ENCODE measurements around the gene SH3GL1. TPM values are rescaled to one million over a fixed set of nuclear protein-coding genes. Genes with fewer than 3 reads are reported as not detected.

The SH3GL1 gene
- polyA plus RNA-seq, 1 of the 3 experiments (the other 2 are of a cell fraction): 82.8 TPM

- Histone ChIP-seq H3K9me3 (no peaks in the 10 kb centered on the region), H4K20me1 (ENCODE audit: insufficient read depth) (no peaks in the 10 kb centered on the region), H3K9me2 (no peaks in the 10 kb centered on the region), H3K4me1 (ENCODE audit: control insufficient read depth in 1 of 2, insufficient read depth in 2 of 2, low read depth in 1 of 2, low read length in 1 of 2) (peaks cover 0 to 5% of the 10 kb centered on the region in 2 experiments; a peak in 1 of 4 replicates), H3K27me3 (ENCODE audit: insufficient read depth) (no peaks in the 10 kb centered on the region), H3K79me2 (ENCODE audit: insufficient read depth) (no peaks in the 10 kb centered on the region), H3K27ac (ENCODE audit: low read depth in 2 of 2, low read length in 1 of 2) (no peak within 1 kb of the TSS), H3K36me3 (replicated peaks in 1 of 2; ENCODE audit: control insufficient read depth in 1 of 2, insufficient read depth in 2 of 2, low read length in 1 of 2) (no peaks in the 10 kb centered on the region), H3K4me2 (no peak within 1 kb of the TSS), H2AFZ (ENCODE audit: low read depth) (no peak within 1 kb of the TSS), H3K4me3 (ENCODE audit: low read depth in 2 of 2, low read length in 1 of 2) (no peak within 1 kb of the TSS), H3F3A (replicated peaks; ENCODE audit: insufficient read depth) (no peaks in the 10 kb centered on the region), H3K9ac (no peak within 1 kb of the TSS)
- TF ChIP-seq TCF12 (IDR thresholded peaks at IDR 0.05): no peak
- TF ChIP-seq FOXJ3 (CRISPR knock-in tag; IDR thresholded peaks at IDR 0.05): no peak
- TF ChIP-seq JUND (IDR thresholded peaks at IDR 0.05): no peak
- TF ChIP-seq FOXM1 (IDR thresholded peaks at IDR 0.05; ENCODE audit: low read depth): no peak
- no peak for TF ChIP-seq RFX5 (IDR thresholded peaks at IDR 0.05; ENCODE audit: low read length)
- TF ChIP-seq POLR2AphosphoS5 (IDR thresholded peaks at IDR 0.05; ENCODE audit: low read depth, low read length): no peak
- TF ChIP-seq ELF1 (IDR thresholded peaks at IDR 0.05): no peak
- no peak for TF ChIP-seq MXI1 (IDR thresholded peaks at IDR 0.05; ENCODE audit: low read depth, low read length)
- TF ChIP-seq MEF2A (IDR thresholded peaks at IDR 0.05; ENCODE audit: borderline replicate concordance, low read depth): no peak
- no peak for TF ChIP-seq TEAD4 (IDR thresholded peaks at IDR 0.05; ENCODE audit: borderline replicate concordance, insufficient read depth)
- TF ChIP-seq SMC3 (IDR thresholded peaks at IDR 0.05; ENCODE audit: low read depth, low read length): no peak
- no peak for TF ChIP-seq ZBTB33 (IDR thresholded peaks at IDR 0.05; ENCODE audit: borderline replicate concordance, low read depth)
- no peak for TF ChIP-seq GABPA (IDR thresholded peaks at IDR 0.05; ENCODE audit: low read depth)
- POLR2A ChIA-PET: no interaction called here
- CTCF ChIA-PET: interaction anchor here (0.6 to 2.0 kb wide), 4 partner anchors 14 to 270 kb away, joined by 3 to 9 read pairs (median 4); no protein-coding TSS in a partner anchor
- DNase-seq: no peak
- 87% methylated on average over 22 of the region's 27 CpGs for WGBS (ENCODE audit: low lambda C conversion rate)
These were observed 61.6 kb downstream of the SH3GL1 start, which contains the start of gene STAP2 for GRCh38 chr19:4338441-4339355. STAP2 (minus strand) TSS chr19:4338827; CDS start chr19:4338753, 74 bp downstream.

GRCh38 chr19:4337906-4338440 is 62.4 kb downstream of the SH3GL1 start:
- Histone ChIP-seq H3K27ac (ENCODE audit: low read depth in 2 of 2, low read length in 1 of 2) (no peak overlapping the region), H3K9me2 (no peaks in the 10 kb centered on the region), H3F3A (replicated peaks; ENCODE audit: insufficient read depth) (no peaks in the 10 kb centered on the region), H3K4me2 (no peak overlapping the region), H3K27me3 (ENCODE audit: insufficient read depth) (no peaks in the 10 kb centered on the region), H3K4me1 (ENCODE audit: control insufficient read depth in 1 of 2, insufficient read depth in 2 of 2, low read depth in 1 of 2, low read length in 1 of 2) (peaks cover 0 to 5% of the 10 kb centered on the region in 2 experiments; a peak in 1 of 4 replicates), H3K9ac (no peak overlapping the region), H4K20me1 (ENCODE audit: insufficient read depth) (no peaks in the 10 kb centered on the region), H3K4me3 (ENCODE audit: low read depth in 2 of 2, low read length in 1 of 2) (no peak overlapping the region), H2AFZ (ENCODE audit: low read depth) (no peak overlapping the region), H3K9me3 (no peaks in the 10 kb centered on the region), H3K36me3 (replicated peaks in 1 of 2; ENCODE audit: control insufficient read depth in 1 of 2, insufficient read depth in 2 of 2, low read length in 1 of 2) (no peaks in the 10 kb centered on the region), H3K79me2 (ENCODE audit: insufficient read depth) (no peaks in the 10 kb centered on the region)
- CTCF ChIA-PET: interaction anchor here (0.9 to 2.2 kb wide), 4 partner anchors 15 to 71 kb away, joined by 3 to 9 read pairs (median 6); no protein-coding TSS in a partner anchor
- 76% methylated on average over 13 of the region's 14 CpGs for WGBS (ENCODE audit: low lambda C conversion rate)
- POLR2A ChIA-PET: no interaction called here
- DNase-seq: no peak
- TF ChIP-seq GATA2 (CRISPR knock-in tag; IDR thresholded peaks at IDR 0.05) (no peak), SIN3A (IDR thresholded peaks at IDR 0.05; ENCODE audit: borderline replicate concordance, low read depth, low read length) (no peak), RCOR1 (IDR thresholded peaks at IDR 0.05; ENCODE audit: low read length) (no peak), FOSL2 (IDR thresholded peaks at IDR 0.05; ENCODE audit: borderline replicate concordance, low read depth) (no peak), RFX5 (IDR thresholded peaks at IDR 0.05; ENCODE audit: low read length) (no peak), EZH2phosphoT487 (IDR thresholded peaks at IDR 0.05; ENCODE audit: borderline replicate concordance, low read depth) (no peak), CHD2 (IDR thresholded peaks at IDR 0.05; ENCODE audit: low read length, partially characterized antibody) (no peak), SMC3 (IDR thresholded peaks at IDR 0.05; ENCODE audit: low read depth, low read length) (no peak), YY1 (IDR thresholded peaks at IDR 0.05; ENCODE audit: low read depth) (no peak), USF2 (IDR thresholded peaks at IDR 0.05; ENCODE audit: borderline replicate concordance, low read depth, low read length) (no peak), PBX3 (IDR thresholded peaks at IDR 0.05) (no peak), JUND (IDR thresholded peaks at IDR 0.05) (no peak)
- TF ChIP-seq, protein P1, sequence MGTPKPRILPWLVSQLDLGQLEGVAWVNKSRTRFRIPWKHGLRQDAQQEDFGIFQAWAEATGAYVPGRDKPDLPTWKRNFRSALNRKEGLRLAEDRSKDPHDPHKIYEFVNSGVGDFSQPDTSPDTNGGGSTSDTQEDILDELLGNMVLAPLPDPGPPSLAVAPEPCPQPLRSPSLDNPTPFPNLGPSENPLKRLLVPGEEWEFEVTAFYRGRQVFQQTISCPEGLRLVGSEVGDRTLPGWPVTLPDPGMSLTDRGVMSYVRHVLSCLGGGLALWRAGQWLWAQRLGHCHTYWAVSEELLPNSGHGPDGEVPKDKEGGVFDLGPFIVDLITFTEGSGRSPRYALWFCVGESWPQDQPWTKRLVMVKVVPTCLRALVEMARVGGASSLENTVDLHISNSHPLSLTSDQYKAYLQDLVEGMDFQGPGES (IDR thresholded peaks at IDR 0.05; ENCODE audit: low read depth, low read length): no peak
